ENCODE results near the gene POU2F2. TPM values are rescaled to one million over a fixed set of nuclear protein-coding genes. Genes with fewer than 3 reads are reported as not detected.
A peak's percentile ranks its signal among the peaks of the same experiment; 100 is the strongest.

The POU2F2 gene
- total and polyA plus RNA-seq, 10 donors = 22.3 to 67.4 (median 40.0) TPM

DNA sequence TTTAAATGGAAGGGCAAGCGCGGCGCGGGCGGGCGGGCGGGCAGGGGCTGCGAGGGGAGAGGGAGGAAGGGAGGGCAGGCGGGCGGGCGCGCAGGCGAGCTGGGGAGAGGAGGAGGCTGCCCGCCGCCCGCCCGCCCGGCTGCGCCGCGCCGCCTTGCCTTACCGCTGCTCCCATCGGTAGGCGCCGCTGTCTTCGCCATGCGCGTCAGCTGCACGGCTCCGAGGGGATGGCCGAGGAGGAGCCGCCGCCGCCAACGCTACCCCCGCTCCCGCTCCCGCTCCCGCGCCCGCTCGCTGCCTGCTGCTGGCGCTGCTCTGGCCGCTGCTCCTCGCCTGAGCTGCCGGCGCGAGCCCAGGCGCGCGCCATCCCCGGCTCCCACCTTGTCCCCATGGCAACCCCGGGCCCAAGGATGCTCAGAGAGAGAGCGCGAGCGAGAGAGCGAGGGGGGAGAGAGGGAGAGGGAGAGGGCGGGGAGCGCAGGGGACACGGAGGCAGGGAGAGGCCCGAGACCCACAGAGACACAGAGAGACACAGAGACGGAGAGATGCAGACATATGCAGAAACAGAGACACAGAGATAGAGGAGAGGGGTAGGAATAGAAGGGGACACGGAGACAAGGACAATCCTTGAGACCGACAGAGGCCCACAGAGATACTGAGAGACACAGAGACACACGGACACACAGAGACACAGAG lies 44.9 kb upstream of the POU2F2 start:
- Histone ChIP-seq H3K4me3 (peak overlapping the region; percentile 20 to 75 (median 48)), H3K27me3 (replicated peaks in 1 of 7) (peaks cover 0 to 84% (median 60%) of the 10 kb centered on the region in 7 donors), H3K36me3 (no peaks in the 10 kb centered on the region), H3K27ac (peak overlapping the region in 1 of 8 donors; percentile 11), H3K9me3 (no peaks in the 10 kb centered on the region), H3K4me1 (peaks cover 2 to 39% (median 24%) of the 10 kb centered on the region in 6 donors)
- intact Hi-C loops (cut with DNase I; ENCODE audit: low total_unique reads) = no loop called here
- DNase-seq = peak; percentile 95
- 1 to 3% (median 2%) methylated on average over 21 to 66 of the region's 66 CpGs for WGBS, 5 donors
- TF ChIP-seq POLR2AphosphoS5 (IDR thresholded peaks at IDR 0.05) (peak in 2 of 3 donors; percentile 51 to 65), POLR2A (IDR thresholded peaks at IDR 0.05) (no peak)
- TF ChIP-seq, protein P1, sequence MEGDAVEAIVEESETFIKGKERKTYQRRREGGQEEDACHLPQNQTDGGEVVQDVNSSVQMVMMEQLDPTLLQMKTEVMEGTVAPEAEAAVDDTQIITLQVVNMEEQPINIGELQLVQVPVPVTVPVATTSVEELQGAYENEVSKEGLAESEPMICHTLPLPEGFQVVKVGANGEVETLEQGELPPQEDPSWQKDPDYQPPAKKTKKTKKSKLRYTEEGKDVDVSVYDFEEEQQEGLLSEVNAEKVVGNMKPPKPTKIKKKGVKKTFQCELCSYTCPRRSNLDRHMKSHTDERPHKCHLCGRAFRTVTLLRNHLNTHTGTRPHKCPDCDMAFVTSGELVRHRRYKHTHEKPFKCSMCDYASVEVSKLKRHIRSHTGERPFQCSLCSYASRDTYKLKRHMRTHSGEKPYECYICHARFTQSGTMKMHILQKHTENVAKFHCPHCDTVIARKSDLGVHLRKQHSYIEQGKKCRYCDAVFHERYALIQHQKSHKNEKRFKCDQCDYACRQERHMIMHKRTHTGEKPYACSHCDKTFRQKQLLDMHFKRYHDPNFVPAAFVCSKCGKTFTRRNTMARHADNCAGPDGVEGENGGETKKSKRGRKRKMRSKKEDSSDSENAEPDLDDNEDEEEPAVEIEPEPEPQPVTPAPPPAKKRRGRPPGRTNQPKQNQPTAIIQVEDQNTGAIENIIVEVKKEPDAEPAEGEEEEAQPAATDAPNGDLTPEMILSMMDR (IDR thresholded peaks at IDR 0.05 in 8 of 11, conservative IDR thresholded peaks at IDR 0.05 in 3 of 11) = peak in 6 of 11 experiments; percentile 34 to 74 (median 58)

DNA sequence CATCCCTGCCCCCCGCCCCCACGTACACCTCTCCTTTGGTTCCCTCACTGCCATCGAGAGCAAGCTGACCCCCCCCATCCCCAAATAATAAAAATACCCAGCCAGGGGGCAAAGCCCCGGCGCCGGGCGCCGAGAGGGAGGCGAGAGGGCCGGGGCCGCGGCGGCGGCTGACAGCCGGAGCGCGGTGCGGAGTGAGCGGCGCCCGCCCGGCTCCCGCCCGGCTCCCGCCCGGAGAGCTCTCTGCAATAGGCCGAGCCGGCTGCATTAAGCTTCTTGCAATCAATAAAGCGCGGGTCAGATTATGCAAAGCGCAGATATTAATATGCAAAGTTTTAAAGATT lies 44.4 kb upstream of the POU2F2 start:
- Histone ChIP-seq H3K4me3 (peak overlapping the region; percentile 20 to 75 (median 48)), H3K9me3 (no peaks in the 10 kb centered on the region), H3K27ac (no peak overlapping the region), H3K4me1 (peaks cover 2 to 34% (median 22%) of the 10 kb centered on the region in 6 donors), H3K27me3 (replicated peaks in 1 of 7) (peaks cover 0 to 84% (median 60%) of the 10 kb centered on the region in 7 donors), H3K36me3 (no peaks in the 10 kb centered on the region)
- DNase-seq = no peak
- TF ChIP-seq, protein P1 (IDR thresholded peaks at IDR 0.05 in 8 of 11, conservative IDR thresholded peaks at IDR 0.05 in 3 of 11) = no peak
- TF ChIP-seq POLR2AphosphoS5 (IDR thresholded peaks at IDR 0.05) (no peak), POLR2A (IDR thresholded peaks at IDR 0.05) (no peak)
- intact Hi-C loops (cut with DNase I; ENCODE audit: low total_unique reads) = no loop called here
- WGBS, 5 donors = 0 to 2% (median 0%) methylated on average over 29 to 31 of the region's 31 CpGs

DNA sequence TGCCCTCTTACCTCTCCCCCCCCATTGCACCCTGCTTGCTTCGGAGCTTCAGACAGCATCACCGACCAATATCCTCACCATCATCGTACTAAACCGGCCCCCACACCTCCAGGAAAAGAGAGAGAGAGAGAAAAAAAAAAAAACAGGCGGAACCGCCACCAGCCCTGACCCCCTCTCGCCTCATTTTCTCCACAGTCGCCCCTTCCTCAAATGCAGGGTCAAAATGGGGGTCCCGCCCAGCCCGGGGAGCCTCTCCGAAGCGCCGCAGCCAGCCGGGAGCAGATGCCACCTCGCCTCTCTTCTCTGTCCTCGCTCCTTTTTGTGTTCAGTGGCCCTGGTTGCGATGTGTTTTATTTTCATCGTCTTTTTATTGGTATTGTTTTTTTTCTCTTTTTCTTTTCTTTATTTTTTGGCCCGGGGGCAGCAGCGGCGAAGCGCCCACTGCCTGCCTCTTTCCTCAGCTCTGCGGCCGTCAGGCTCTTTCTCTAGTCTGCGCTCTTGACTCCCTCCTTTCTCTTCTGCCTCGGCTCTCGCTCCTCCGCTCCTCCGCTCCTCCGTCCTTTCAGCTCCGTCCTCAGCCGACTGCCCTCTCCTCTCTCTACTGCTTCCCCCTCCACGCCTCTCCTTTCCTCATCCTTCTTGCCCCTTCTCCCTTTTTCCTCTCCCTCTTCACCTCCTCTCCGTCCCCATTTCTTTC lies 43.9 kb upstream of the POU2F2 start:
- 1 to 3% (median 2%) methylated on average over 34 of the region's 34 CpGs for WGBS, 5 donors
- intact Hi-C loops (cut with DNase I; ENCODE audit: low total_unique reads) = no loop called here
- H3K36me3 ChIP-seq = no peaks in the 10 kb centered on the region
- TF ChIP-seq, protein P1 (IDR thresholded peaks at IDR 0.05 in 8 of 11, conservative IDR thresholded peaks at IDR 0.05 in 3 of 11) = no peak
- TF ChIP-seq POLR2A (IDR thresholded peaks at IDR 0.05) (no peak), POLR2AphosphoS5 (IDR thresholded peaks at IDR 0.05) (no peak)
- peaks cover 2 to 29% (median 22%) of the 10 kb centered on the region in 6 donors for H3K4me1 ChIP-seq
- peak overlapping the region; percentile 20 to 75 (median 48) for H3K4me3 ChIP-seq
- no peak overlapping the region for H3K27ac ChIP-seq
- no peaks in the 10 kb centered on the region for H3K9me3 ChIP-seq
- no peak for DNase-seq
- peaks cover 0 to 83% (median 60%) of the 10 kb centered on the region in 7 donors for H3K27me3 ChIP-seq (replicated peaks in 1 of 7)
